Fibroblast of lung (primary cell): ENCODE measurements around the gene FAM135A. TPM values are rescaled to one million over a fixed set of nuclear protein-coding genes. Genes with fewer than 3 reads are reported as not detected.

Source experiments
- DNase-seq, 2 donors: peaks; one replicate each; pipeline versions ENCODE4 v3.0.0 to v3.0.0-alpha.2; 2010; ENCODE audit warnings: low read depth in 2 of 2
- H2AFZ ChIP-seq: 2 replicates; pipeline ENCODE4 v1.5.1; 2012; ENCODE audit warnings: low read length, control low read depth, inconsistent platforms
- H3K27ac ChIP-seq: 2 replicates; pipeline ENCODE4 v1.5.1; 2011; ENCODE audit warnings: low read length, control low read depth; ENCODE audit not compliant: insufficient read depth
- H3K27me3 ChIP-seq: 2 replicates; pipeline ENCODE4 v1.5.1; 2011; ENCODE audit warnings: mild to moderate bottlenecking, low read length; ENCODE audit not compliant: control insufficient read depth, insufficient read depth
- H3K36me3 ChIP-seq: 2 replicates; pipeline ENCODE4 v1.5.1; 2011; ENCODE audit warnings: low read length; ENCODE audit not compliant: control insufficient read depth, insufficient read depth
- H3K4me1 ChIP-seq: 2 replicates; pipeline ENCODE4 v1.5.1; 2011; ENCODE audit warnings: low read length; ENCODE audit not compliant: control insufficient read depth, insufficient read depth; ENCODE audit errors: extremely low read depth
- H3K4me2 ChIP-seq: 2 replicates; pipeline ENCODE4 v1.5.1; 2011; ENCODE audit warnings: low read length, control low read depth; ENCODE audit not compliant: insufficient read depth; ENCODE audit errors: extremely low read depth
- H3K4me3 ChIP-seq, 4 experiments: fragments of 200-600 bp in 1 of 4; sonication (generic) in 1 of 4; replicated peaks in 1 of 4; 2 replicates each; pipeline ENCODE4 v1.5.1; 2011 to 2016; ENCODE audit warnings: low read length in 4 of 4, low read depth in 3 of 4, mild to moderate bottlenecking in 3 of 4, control low read depth in 2 of 4, inconsistent platforms in 1 of 4, mixed read lengths in 1 of 4; ENCODE audit not compliant: insufficient read depth in 1 of 4; ENCODE audit errors: control extremely low read depth in 1 of 4
- H3K79me2 ChIP-seq: 2 replicates; pipeline ENCODE4 v1.5.1; 2012; ENCODE audit warnings: mild to moderate bottlenecking, low read length, inconsistent platforms; ENCODE audit not compliant: control insufficient read depth, insufficient read depth
- H3K9ac ChIP-seq: 2 replicates; pipeline ENCODE4 v1.5.1; 2011; ENCODE audit warnings: mild to moderate bottlenecking, low read length, control low read depth; ENCODE audit not compliant: insufficient read depth
- H3K9me3 ChIP-seq: 2 replicates; pipeline ENCODE4 v1.5.1; 2012; ENCODE audit warnings: low read depth, low read length; ENCODE audit not compliant: control insufficient read depth, insufficient read depth
- H4K20me1 ChIP-seq: 2 replicates; pipeline ENCODE4 v1.5.1; 2011; ENCODE audit warnings: low read length; ENCODE audit not compliant: control insufficient read depth, insufficient read depth; ENCODE audit errors: extremely low read depth
- EZH2 ChIP-seq: IDR thresholded peaks from 2 replicates; pipeline ENCODE4 v1.5.1; 2012; ENCODE audit warnings: low read length, control low read depth, mild to moderate bottlenecking; ENCODE audit errors: missing control alignments
- polyA plus RNA-seq, 2 donors: library from polyadenylated mRNA; depleted of rRNA in 1 of 2; stranded (reverse) in 1 of 2; unstranded in 1 of 2; fragments of >200 nt; gene quantifications; 2 replicates each; pipeline ENCODE4 v1.2.1, GENCODE V29; 2011 to 2012; ENCODE audit warnings: missing spikeins in 1 of 2
- total RNA-seq: library from RNA; depleted of rRNA; stranded (reverse); fragments of >200 nt; gene quantifications from 2 replicates; pipeline ENCODE4 v1.2.1, GENCODE V29; 2014
- TF ChIP-seq, protein P1 (sequence below), 2 donors: IDR thresholded peaks in 1 of 2; conservative IDR thresholded peaks in 1 of 2; 1 replicate in 1 of 2; 2 replicates in 1 of 2; pipeline ENCODE4 v1.5.1; 2011 to 2012; ENCODE audit warnings: low read length in 2 of 2, control low read depth in 1 of 2, inconsistent platforms in 1 of 2, low read depth in 1 of 2, mild to moderate bottlenecking in 1 of 2

Gene FAM135A
- total and polyA plus RNA-seq, 2 donors (not counting 1 experiment from before 2014, with no cell fraction given) = 7.1 to 10.2 TPM

DNA sequence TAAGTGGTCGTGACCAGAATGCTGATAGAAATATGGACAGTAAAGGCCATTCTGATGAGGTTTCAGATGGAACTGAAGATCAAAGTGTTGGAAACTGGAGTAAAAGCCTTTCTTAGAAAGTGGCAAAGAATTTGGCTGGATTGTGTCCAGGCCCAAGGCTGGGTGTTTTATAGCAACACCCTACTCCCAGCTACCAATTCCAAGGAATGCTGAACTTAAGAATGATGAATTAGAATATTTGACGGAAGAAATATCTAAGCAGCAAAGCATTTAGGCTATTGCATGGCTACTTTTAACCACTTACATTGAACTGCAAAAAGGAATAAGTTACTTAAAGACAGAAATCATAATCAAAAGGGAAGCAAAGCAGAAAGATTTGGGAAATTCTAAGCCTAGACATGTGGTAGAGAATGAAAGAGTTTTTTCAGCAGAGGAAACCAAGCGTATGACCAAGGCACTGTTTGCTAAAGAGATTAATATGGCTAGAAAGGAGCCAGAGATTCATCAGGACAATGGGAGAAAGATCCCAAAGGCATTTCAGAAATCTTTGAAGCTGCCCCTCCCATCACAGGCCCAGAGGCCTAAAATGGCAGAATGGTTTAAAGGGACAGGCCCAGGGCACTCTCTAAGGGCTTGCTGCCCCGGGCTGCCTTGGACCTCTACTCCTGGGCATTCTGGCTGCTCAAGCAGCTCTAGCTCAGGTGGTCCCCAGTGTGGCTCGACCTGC is 179.2 kb downstream of the FAM135A start:
- no peak overlapping the region for H2AFZ ChIP-seq
- no peak overlapping the region for H3K4me3 ChIP-seq
- H3K27ac ChIP-seq = no peak overlapping the region
- no peaks in the 10 kb centered on the region for H3K9me3 ChIP-seq
- H3K27me3 ChIP-seq = no peaks in the 10 kb centered on the region
- TF ChIP-seq, protein P1, sequence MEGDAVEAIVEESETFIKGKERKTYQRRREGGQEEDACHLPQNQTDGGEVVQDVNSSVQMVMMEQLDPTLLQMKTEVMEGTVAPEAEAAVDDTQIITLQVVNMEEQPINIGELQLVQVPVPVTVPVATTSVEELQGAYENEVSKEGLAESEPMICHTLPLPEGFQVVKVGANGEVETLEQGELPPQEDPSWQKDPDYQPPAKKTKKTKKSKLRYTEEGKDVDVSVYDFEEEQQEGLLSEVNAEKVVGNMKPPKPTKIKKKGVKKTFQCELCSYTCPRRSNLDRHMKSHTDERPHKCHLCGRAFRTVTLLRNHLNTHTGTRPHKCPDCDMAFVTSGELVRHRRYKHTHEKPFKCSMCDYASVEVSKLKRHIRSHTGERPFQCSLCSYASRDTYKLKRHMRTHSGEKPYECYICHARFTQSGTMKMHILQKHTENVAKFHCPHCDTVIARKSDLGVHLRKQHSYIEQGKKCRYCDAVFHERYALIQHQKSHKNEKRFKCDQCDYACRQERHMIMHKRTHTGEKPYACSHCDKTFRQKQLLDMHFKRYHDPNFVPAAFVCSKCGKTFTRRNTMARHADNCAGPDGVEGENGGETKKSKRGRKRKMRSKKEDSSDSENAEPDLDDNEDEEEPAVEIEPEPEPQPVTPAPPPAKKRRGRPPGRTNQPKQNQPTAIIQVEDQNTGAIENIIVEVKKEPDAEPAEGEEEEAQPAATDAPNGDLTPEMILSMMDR (conservative IDR thresholded peaks at IDR 0.05 in 1 of 2, IDR thresholded peaks at IDR 0.05 in 1 of 2; ENCODE audit: low read depth in 1 of 2, low read length in 2 of 2) = no peak
- no peak for TF ChIP-seq EZH2
- no peaks in the 10 kb centered on the region for H3K36me3 ChIP-seq
- no peak overlapping the region for H3K4me2 ChIP-seq
- H3K9ac ChIP-seq = no peak overlapping the region
- H3K4me1 ChIP-seq = no peaks in the 10 kb centered on the region
- DNase-seq = peak; percentile 3 to 64
- no peaks in the 10 kb centered on the region for H3K79me2 ChIP-seq
- H4K20me1 ChIP-seq = no peaks in the 10 kb centered on the region

GRCh38 chr6:70593118-70593486 is 179.8 kb downstream of the FAM135A start:
- Histone ChIP-seq H2AFZ (no peak overlapping the region), H3K4me2 (no peak overlapping the region), H3K79me2 (no peaks in the 10 kb centered on the region), H3K36me3 (no peaks in the 10 kb centered on the region), H3K4me3 (no peak overlapping the region), H3K4me1 (no peaks in the 10 kb centered on the region), H4K20me1 (no peaks in the 10 kb centered on the region), H3K9ac (no peak overlapping the region), H3K27ac (no peak overlapping the region), H3K9me3 (no peaks in the 10 kb centered on the region), H3K27me3 (no peaks in the 10 kb centered on the region)
- DNase-seq = no peak
- no peak for TF ChIP-seq EZH2
- TF ChIP-seq, protein P1 (conservative IDR thresholded peaks at IDR 0.05 in 1 of 2, IDR thresholded peaks at IDR 0.05 in 1 of 2; ENCODE audit: low read depth in 1 of 2, low read length in 2 of 2) = no peak

- no peak for DNase-seq
- no peak overlapping the region for H3K4me3 ChIP-seq
Measured at GRCh38 chr6:70599187-70599586, 185.9 kb downstream of the FAM135A start.

More at GRCh38 chr6:70599187-70599586, 185.9 kb downstream of the FAM135A start:
- Histone ChIP-seq H3K79me2 (no peaks in the 10 kb centered on the region), H3K4me1 (no peaks in the 10 kb centered on the region), H3K9ac (no peak overlapping the region), H3K27me3 (no peaks in the 10 kb centered on the region), H3K27ac (no peak overlapping the region), H4K20me1 (no peaks in the 10 kb centered on the region), H3K36me3 (no peaks in the 10 kb centered on the region), H3K4me2 (no peak overlapping the region), H2AFZ (no peak overlapping the region), H3K9me3 (no peaks in the 10 kb centered on the region)
- TF ChIP-seq, protein P1 (conservative IDR thresholded peaks at IDR 0.05 in 1 of 2, IDR thresholded peaks at IDR 0.05 in 1 of 2; ENCODE audit: low read depth in 1 of 2, low read length in 2 of 2) = no peak
- no peak for TF ChIP-seq EZH2
